Measurements from ENCODE around the gene VPS39.

GRCh38 chr15:42228036-42228435, 19.9 kb upstream of the VPS39 start:
- TF ChIP-seq SP1 (IDR thresholded peaks at IDR 0.05) (no peak), BHLHE40 (IDR thresholded peaks at IDR 0.05; ENCODE audit: borderline replicate concordance) (no peak), FOXM1 (IDR thresholded peaks at IDR 0.05; ENCODE audit: borderline replicate concordance) (no peak), FOXA1 (IDR thresholded peaks at IDR 0.05) (no peak)

Measured in HEK293T (cell line).